K562 (cell line): ENCODE results near the gene TAF4.

Experiments used
- ATF2 ChIP-seq: sonication (generic); formaldehyde crosslinking; IDR thresholded peaks from 2 replicates; pipeline ENCODE4 v1.8.1; 2022; ENCODE audit warnings: missing genetic modification reagents
- EZH2 ChIP-seq: IDR thresholded peaks from 2 replicates; pipeline ENCODE4 v1.6.1; 2012; ENCODE audit warnings: low read depth, mild to moderate bottlenecking, inconsistent platforms, low read length, borderline replicate concordance
- JUND ChIP-seq, 2 experiments: IDR thresholded peaks; 2 replicates in 1 of 2; 3 replicates in 1 of 2; pipeline ENCODE4 v1.6.1; 2011; ENCODE audit warnings: borderline replicate concordance in 2 of 2, low read depth in 2 of 2, low read length in 2 of 2, improper control_type of control experiment in 1 of 2, missing biosample characterization in 1 of 2, missing genetic modification characterization in 1 of 2, missing genetic modification reagents in 1 of 2
- UBTF ChIP-seq, 2 experiments: IDR thresholded peaks; 2 replicates each; pipeline ENCODE4 v1.6.1; 2012; ENCODE audit warnings: improper control_type of control experiment in 2 of 2, low read depth in 2 of 2, low read length in 2 of 2, borderline replicate concordance in 1 of 2
- USF2 ChIP-seq: sonication (generic); formaldehyde crosslinking; IDR thresholded peaks from 2 replicates; pipeline ENCODE4 v1.5.0; 2020; ENCODE audit warnings: missing genetic modification reagents
- ZNF224 ChIP-seq: sonication (generic); formaldehyde crosslinking; IDR thresholded peaks from 2 replicates; pipeline ENCODE4 v1.8.0; 2022; ENCODE audit warnings: mild to moderate bottlenecking, missing genetic modification reagents
- ZNF384 ChIP-seq: IDR thresholded peaks from 2 replicates; pipeline ENCODE4 v1.6.1; 2012; ENCODE audit warnings: low read depth, low read length, improper control_type of control experiment

- TF ChIP-seq JUND (IDR thresholded peaks at IDR 0.05; ENCODE audit: borderline replicate concordance, low read depth, low read length) = no peak
- TF ChIP-seq JUND (tag; IDR thresholded peaks at IDR 0.05; ENCODE audit: borderline replicate concordance, low read depth, low read length) = no peak
- no peak for TF ChIP-seq EZH2
- TF ChIP-seq USF2 (CRISPR knock-in tag) = no peak
- no peak for TF ChIP-seq ZNF384
- no peak for TF ChIP-seq ZNF224
- no peak for TF ChIP-seq ATF2 (CRISPR knock-in tag)
- TF ChIP-seq UBTF (IDR thresholded peaks at IDR 0.05; ENCODE audit: borderline replicate concordance in 1 of 2, low read depth in 2 of 2, low read length in 2 of 2) = no peak
These were observed 22.0 kb upstream of the TAF4 start for GRCh38 chr20:62087632-62088031.
